NCI-H1417 treated with DMSO at 0.1 percent for 48 hours (cell line): ENCODE measurements around the gene SPRYD3.
"Not testable (repeated sequence)": the region's sequence is repeated elsewhere in the genome, so short reads cannot be mapped to it uniquely, and the experiment has no call there.

Experiments
- DNase-seq: peaks from one replicate; lab custom pipeline; 2025; lab: John Stamatoyannopoulos, UW

SPRYD3 gene

GRCh38 chr12:53101931-53102781, 23.0 kb upstream of the SPRYD3 start:
- no peak for DNase-seq

GRCh38 chr12:53101266-53101665, 22.1 kb upstream of the SPRYD3 start:
- no peak for DNase-seq

GRCh38 chr12:53100466-53101151, 21.4 kb upstream of the SPRYD3 start:
- DNase-seq: no peak

- peak; percentile 47 for DNase-seq
Measured at GRCh38 chr12:53099071-53099882, 20.1 kb upstream of the SPRYD3 start.

- DNase-seq: no peak
Measured at GRCh38 chr12:53098354-53098981, 19.3 kb upstream of the SPRYD3 start.

- DNase-seq: peak; percentile 17
Measured at GRCh38 chr12:53097564-53098353, 18.6 kb upstream of the SPRYD3 start, which contains the start of gene IGFBP6. Gene IGFBP6, plus strand, starts transcription at chr12:53097667. Its CDS starts 51 bp downstream, at chr12:53097718.

- no peak for DNase-seq
Measured at GRCh38 chr12:53097207-53097563, 18.0 kb upstream of the SPRYD3 start.

GRCh38 chr12:53096759-53097158, 17.6 kb upstream of the SPRYD3 start:
- DNase-seq: no peak

- DNase-seq: no peak
Measured at GRCh38 chr12:53096089-53096741, 17.0 kb upstream of the SPRYD3 start.

GRCh38 chr12:53095596-53095895, 16.4 kb upstream of the SPRYD3 start:
- DNase-seq: not testable (repeated sequence)

- DNase-seq: not testable (repeated sequence)
Measured at GRCh38 chr12:53094796-53095595, 15.8 kb upstream of the SPRYD3 start.

GRCh38 chr12:53094394-53094787, 15.2 kb upstream of the SPRYD3 start:
- DNase-seq: no peak

GRCh38 chr12:53093777-53094393, 14.7 kb upstream of the SPRYD3 start:
- no peak for DNase-seq

GRCh38 chr12:53091756-53092155, 12.6 kb upstream of the SPRYD3 start:
- DNase-seq: no peak

- no peak for DNase-seq
Measured at GRCh38 chr12:53090554-53090953, 11.4 kb upstream of the SPRYD3 start.

- no peak for DNase-seq
Measured at GRCh38 chr12:53090105-53090504, 10.9 kb upstream of the SPRYD3 start.

GRCh38 chr12:53086361-53086760, 7.2 kb upstream of the SPRYD3 start:
- no peak for DNase-seq

- no peak for DNase-seq
Measured at GRCh38 chr12:53082637-53083175, 3.5 kb upstream of the SPRYD3 start.
